B cell (primary cell): ENCODE measurements around the gene ARHGAP28. TPM values are rescaled to one million over a fixed set of nuclear protein-coding genes. Genes with fewer than 3 reads are reported as not detected.

ENCODE experiments used
- ATAC-seq: fragments of 200-7000 bp; cut with Tn5 transposase; one replicate; pipeline ENCODE4 v1.10.0; 2021; ENCODE audit warnings: low read depth, mild to moderate bottlenecking, moderate number of reproducible peaks, moderate library complexity
- CTCF ChIA-PET: fragments of 350-600 bp; sonication (Branson Sonifier 250); formaldehyde crosslinking; loops from one replicate; lab custom pipeline; 2021; ENCODE audit warnings: antibody characterized with exemption, inconsistent platforms; lab: Charles Lee
- POLR2A ChIA-PET: fragments of 350-600 bp; sonication (Branson Sonifier 250); formaldehyde crosslinking; loops from one replicate; lab custom pipeline; 2021; ENCODE audit warnings: antibody characterized with exemption; lab: Charles Lee
- DNase-seq: peaks from one replicate; pipeline ENCODE4 v3.0.0; 2013
- H2AFZ ChIP-seq: 2 replicates; pipeline ENCODE4 v1.6.1; 2012; ENCODE audit warnings: mild to moderate bottlenecking, low read depth, low read length; ENCODE audit not compliant: insufficient read depth, poor library complexity, severe bottlenecking
- H3K27ac ChIP-seq, 2 donors: 1 replicate in 1 of 2; 2 replicates in 1 of 2; pipeline ENCODE4 v1.5.1; 2012 to 2013; ENCODE audit warnings: low read length in 2 of 2, mild to moderate bottlenecking in 2 of 2, moderate library complexity in 1 of 2
- H3K27me3 ChIP-seq, 4 experiments: fragments of 200-600 bp in 1 of 4; sonication (generic) in 1 of 4; replicated peaks in 1 of 4; 1 replicate in 2 of 4; 2 replicates in 2 of 4; pipeline versions ENCODE4 v1.6.1 to v1.7.0; 2013 to 2016; ENCODE audit warnings: low read length in 3 of 4, mild to moderate bottlenecking in 2 of 4, mixed read lengths in 1 of 4, moderate library complexity in 1 of 4; ENCODE audit not compliant: insufficient read depth in 4 of 4, control insufficient read depth in 3 of 4; ENCODE audit errors: control extremely low read depth in 1 of 4
- H3K36me3 ChIP-seq, 2 experiments: replicated peaks in 1 of 2; 1 replicate in 1 of 2; 2 replicates in 1 of 2; pipeline versions ENCODE4 v1.6.1 to v1.7.1; 2013; ENCODE audit warnings: low read length in 1 of 2; ENCODE audit not compliant: insufficient read depth in 2 of 2, control insufficient read depth in 1 of 2; ENCODE audit errors: control extremely low read depth in 1 of 2, extremely low read depth in 1 of 2
- H3K4me1 ChIP-seq, 2 donors: fragments of 200-600 bp in 1 of 2; sonication (generic) in 1 of 2; 1 replicate in 1 of 2; 2 replicates in 1 of 2; pipeline versions ENCODE4 v1.5.1 to v1.6.1; 2013 to 2017; ENCODE audit warnings: low read length in 2 of 2; ENCODE audit not compliant: control insufficient read depth in 2 of 2, insufficient read depth in 2 of 2
- H3K4me2 ChIP-seq: replicated peaks from 2 replicates; pipeline ENCODE3; 2012; ENCODE audit warnings: mild to moderate bottlenecking, low read depth, low read length; ENCODE audit not compliant: poor library complexity, severe bottlenecking
- H3K4me3 ChIP-seq, 5 experiments: fragments of 200-600 bp in 1 of 5; sonication (generic) in 1 of 5; 1 replicate in 3 of 5; 2 replicates in 2 of 5; pipeline versions ENCODE4 v1.5.1 to v1.7.0; 2011 to 2016; ENCODE audit warnings: low read length in 4 of 5, mild to moderate bottlenecking in 4 of 5, low read depth in 2 of 5, control low read depth in 1 of 5, moderate library complexity in 1 of 5; ENCODE audit not compliant: insufficient read depth in 1 of 5; ENCODE audit errors: control extremely low read depth in 1 of 5, extremely low read depth in 1 of 5
- H3K79me2 ChIP-seq: fragments of 200-600 bp; sonication (generic); one replicate; pipeline ENCODE4 v1.6.0; 2016; ENCODE audit warnings: low read length; ENCODE audit not compliant: control insufficient read depth, insufficient read depth
- H3K9ac ChIP-seq: fragments of 200-600 bp; sonication (generic); 2 replicates; pipeline ENCODE4 v1.6.1; 2017; ENCODE audit warnings: mild to moderate bottlenecking, low read length, moderate library complexity
- H3K9me3 ChIP-seq, 3 donors: one replicate each; pipeline versions ENCODE4 v1.6.1 to v1.7.1; 2013; ENCODE audit warnings: low read length in 2 of 3; ENCODE audit not compliant: control insufficient read depth in 2 of 3, insufficient read depth in 1 of 3; ENCODE audit errors: control extremely low read depth in 1 of 3
- H4K20me1 ChIP-seq: 2 replicates; pipeline ENCODE4 v1.6.0; 2012; ENCODE audit warnings: mild to moderate bottlenecking, low read length; ENCODE audit not compliant: insufficient read depth, control insufficient read depth, poor library complexity, severe bottlenecking
- H3K27ac Mint-ChIP-seq: one replicate; pipeline ENCODE4 v1.8.0; 2021; ENCODE audit warnings: mixed read lengths
- H3K27me3 Mint-ChIP-seq: one replicate; pipeline ENCODE4 v1.8.0; 2021; ENCODE audit warnings: mixed read lengths
- H3K4me1 Mint-ChIP-seq: one replicate; pipeline ENCODE4 v1.8.0; 2021; ENCODE audit warnings: mixed read lengths
- H3K4me3 Mint-ChIP-seq: one replicate; pipeline ENCODE4 v1.8.0; 2021; ENCODE audit warnings: mixed read lengths
- H3K9me3 Mint-ChIP-seq: one replicate; pipeline ENCODE4 v1.8.0; 2022; ENCODE audit warnings: mixed read lengths; ENCODE audit not compliant: insufficient read depth
- CTCF ChIP-seq: fragments of 200-600 bp; IDR thresholded peaks from one replicate; pipeline ENCODE4 v1.8.0; 2022; ENCODE audit warnings: antibody characterized with exemption, mild to moderate bottlenecking
- EZH2 ChIP-seq: IDR thresholded peaks from 2 replicates; pipeline ENCODE4 v1.6.1; 2012; ENCODE audit warnings: borderline replicate concordance, low read depth, mild to moderate bottlenecking, moderate library complexity, low read length; ENCODE audit not compliant: insufficient read depth, poor library complexity, severe bottlenecking
- WGBS: methylation state at CpG from one replicate; pipeline ENCODE4 v1.1.5; 2013; ENCODE audit warnings: missing lambda C conversion rate; ENCODE audit not compliant: insufficient coverage; 5-methylcytosine and 5-hydroxymethylcytosine counted together
- intact Hi-C: fragments of 100-400 bp; cut with micrococcal nuclease; formaldehyde crosslinking; loops from one replicate; pipeline ENCODE4 v1.10.0; 2022
- polyA plus RNA-seq: library from polyadenylated mRNA; depleted of rRNA; stranded (reverse); fragments of >200 nt; gene quantifications from 2 replicates; pipeline ENCODE4 v1.2.3, GENCODE V29; 2012
- total RNA-seq, 2 donors: library from RNA; stranded (reverse); fragments of 120-200 nt in 1 of 2; gene quantifications; 1 replicate in 1 of 2; 2 replicates in 1 of 2; pipeline versions ENCODE4 v1.2.3 to v1.2.4, GENCODE V29; 2013 to 2022

The ARHGAP28 gene
- total and polyA plus RNA-seq, 2 donors (not counting 1 experiment from before 2014, with no cell fraction given): not detected

GRCh38 chr18:6811816-6812215 lies 82.3 kb downstream of the ARHGAP28 start:
- no peaks in the 10 kb centered on the region for H3K79me2 ChIP-seq
- no peaks in the 10 kb centered on the region for H3K4me1 Mint-ChIP-seq
- H3K27me3 Mint-ChIP-seq: peaks cover 4% of the 10 kb centered on the region
- no peak overlapping the region for H3K9ac ChIP-seq
- ChIA-PET CTCF (no interaction called here), POLR2A (no interaction called here)
- H3K27ac ChIP-seq: no peak overlapping the region
- DNase-seq (no peak), ATAC-seq (no peak)
- H4K20me1 ChIP-seq: no peaks in the 10 kb centered on the region
- WGBS: no CpG with 5 or more reads among the region's 1 CpG
- H3K27ac Mint-ChIP-seq: no peak overlapping the region
- no peaks in the 10 kb centered on the region for H3K9me3 ChIP-seq
- H2AFZ ChIP-seq: no peak overlapping the region
- H3K4me2 ChIP-seq: no peak overlapping the region
- TF ChIP-seq EZH2 (no peak), CTCF (no peak)
- H3K4me3 ChIP-seq: no peak overlapping the region
- H3K36me3 ChIP-seq: no peaks in the 10 kb centered on the region
- H3K9me3 Mint-ChIP-seq: peaks cover 2% of the 10 kb centered on the region
- no peak overlapping the region for H3K4me3 Mint-ChIP-seq
- intact Hi-C loops: no loop called here
- no peaks in the 10 kb centered on the region for H3K4me1 ChIP-seq
- no peaks in the 10 kb centered on the region for H3K27me3 ChIP-seq

DNA sequence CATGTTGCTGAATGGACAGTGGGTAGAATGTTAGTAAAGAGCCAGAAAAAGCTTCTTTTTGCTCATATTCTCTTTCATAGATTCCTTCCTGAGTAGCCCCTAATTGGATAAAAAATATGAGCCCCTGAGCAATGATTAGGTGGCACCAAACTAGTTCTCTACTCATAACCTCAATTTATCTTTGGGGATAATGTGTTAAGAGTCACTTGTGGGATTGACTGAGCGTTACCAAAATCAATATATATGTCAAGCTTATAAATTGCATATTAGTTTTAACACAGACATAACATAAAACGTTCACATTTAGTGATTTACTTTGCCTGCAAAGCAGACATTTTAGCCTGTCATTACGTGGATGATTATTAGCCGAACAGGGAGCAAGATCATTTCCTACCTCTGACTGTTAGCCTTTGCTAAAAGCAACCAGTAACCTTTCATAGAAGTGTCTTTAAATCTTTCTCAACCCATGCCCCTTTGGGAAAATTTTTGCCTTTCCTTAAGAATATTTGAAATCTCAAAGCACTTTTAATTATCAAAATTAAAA lies 85.4 kb downstream of the ARHGAP28 start:
- H3K4me2 ChIP-seq: no peak overlapping the region
- H3K4me1 ChIP-seq: no peaks in the 10 kb centered on the region
- no peak overlapping the region for H3K4me3 ChIP-seq
- H3K27ac ChIP-seq: no peak overlapping the region
- H3K36me3 ChIP-seq: no peaks in the 10 kb centered on the region
- no peaks in the 10 kb centered on the region for H3K9me3 ChIP-seq
- WGBS: 87% methylated on average over 3 of the region's 4 CpGs
- Mint-ChIP-seq H3K9me3 (no peaks in the 10 kb centered on the region), H3K4me1 (no peaks in the 10 kb centered on the region), H3K27me3 (no peaks in the 10 kb centered on the region), H3K27ac (no peak overlapping the region), H3K4me3 (no peak overlapping the region)
- intact Hi-C loops: no loop called here
- ATAC-seq (no peak), DNase-seq (no peak)
- H2AFZ ChIP-seq: no peak overlapping the region
- TF ChIP-seq EZH2 (no peak), CTCF (no peak)
- H3K79me2 ChIP-seq: no peaks in the 10 kb centered on the region
- CTCF ChIA-PET: no interaction called here
- no peak overlapping the region for H3K9ac ChIP-seq
- POLR2A ChIA-PET: no interaction called here
- no peaks in the 10 kb centered on the region for H4K20me1 ChIP-seq
- no peaks in the 10 kb centered on the region for H3K27me3 ChIP-seq
